ENCODE data around the gene ZNF180.
"Not testable (repeated sequence)": the region's sequence is repeated elsewhere in the genome, so short reads cannot be mapped to it uniquely, and the experiment has no call there.

Gene ZNF180

DNA sequence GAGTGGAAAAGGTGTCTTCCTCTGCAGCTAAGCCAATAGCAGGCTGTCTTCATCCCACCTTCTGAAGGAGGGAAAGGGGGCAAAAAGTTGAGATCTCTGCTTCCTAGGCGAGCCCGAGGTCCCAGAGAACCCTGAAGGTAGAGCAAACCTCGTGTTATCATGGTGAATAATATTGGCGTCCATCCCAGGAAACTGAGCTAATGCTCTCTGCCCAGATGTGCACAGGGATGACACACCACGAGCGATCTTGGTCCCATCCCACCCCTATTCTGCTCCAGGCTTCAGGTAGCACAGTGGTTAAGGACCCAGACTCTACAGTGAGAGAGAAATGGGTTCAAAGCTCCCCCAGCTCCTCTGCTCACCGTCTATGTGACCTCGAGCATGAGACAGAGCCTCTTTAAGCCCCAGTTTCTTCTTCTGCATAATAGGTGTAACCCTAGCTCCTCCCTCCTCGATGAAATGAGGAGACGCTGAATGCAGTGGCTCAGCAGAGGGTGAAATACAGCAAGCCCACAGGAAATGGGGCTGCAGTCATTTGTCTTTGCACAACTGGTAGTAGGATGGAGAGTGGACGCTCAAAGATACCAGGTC, 39.0 kb upstream of the ZNF180 start:
- TF ChIP-seq, protein P1, sequence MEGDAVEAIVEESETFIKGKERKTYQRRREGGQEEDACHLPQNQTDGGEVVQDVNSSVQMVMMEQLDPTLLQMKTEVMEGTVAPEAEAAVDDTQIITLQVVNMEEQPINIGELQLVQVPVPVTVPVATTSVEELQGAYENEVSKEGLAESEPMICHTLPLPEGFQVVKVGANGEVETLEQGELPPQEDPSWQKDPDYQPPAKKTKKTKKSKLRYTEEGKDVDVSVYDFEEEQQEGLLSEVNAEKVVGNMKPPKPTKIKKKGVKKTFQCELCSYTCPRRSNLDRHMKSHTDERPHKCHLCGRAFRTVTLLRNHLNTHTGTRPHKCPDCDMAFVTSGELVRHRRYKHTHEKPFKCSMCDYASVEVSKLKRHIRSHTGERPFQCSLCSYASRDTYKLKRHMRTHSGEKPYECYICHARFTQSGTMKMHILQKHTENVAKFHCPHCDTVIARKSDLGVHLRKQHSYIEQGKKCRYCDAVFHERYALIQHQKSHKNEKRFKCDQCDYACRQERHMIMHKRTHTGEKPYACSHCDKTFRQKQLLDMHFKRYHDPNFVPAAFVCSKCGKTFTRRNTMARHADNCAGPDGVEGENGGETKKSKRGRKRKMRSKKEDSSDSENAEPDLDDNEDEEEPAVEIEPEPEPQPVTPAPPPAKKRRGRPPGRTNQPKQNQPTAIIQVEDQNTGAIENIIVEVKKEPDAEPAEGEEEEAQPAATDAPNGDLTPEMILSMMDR (IDR thresholded peaks at IDR 0.05; ENCODE audit: borderline replicate concordance, insufficient read depth, low read depth, low read length): no peak
- H3K4me3 ChIP-seq (ENCODE audit: low read depth, low read length): no peak overlapping the region

DNA sequence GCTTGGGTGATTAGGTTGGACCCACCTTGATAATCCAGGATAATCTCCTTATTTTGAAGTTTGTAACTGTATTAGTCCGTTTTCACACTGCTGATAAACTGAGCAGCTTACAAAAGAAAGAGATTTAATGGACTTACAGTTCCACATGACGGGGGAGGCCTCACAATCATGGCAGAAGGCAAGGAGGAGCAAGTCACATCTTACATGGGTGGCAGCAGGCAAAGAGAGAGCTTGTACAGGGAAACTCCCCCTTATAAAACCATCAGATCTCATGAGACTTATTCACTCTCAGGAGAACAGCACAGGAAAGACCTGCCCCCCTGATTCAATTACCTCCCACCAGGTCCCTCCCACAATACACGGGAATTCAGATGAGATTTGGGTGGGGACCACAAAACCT, 35.0 kb upstream of the ZNF180 start:
- not testable (repeated sequence) for H3K4me3 ChIP-seq (ENCODE audit: low read depth, low read length)

DNA sequence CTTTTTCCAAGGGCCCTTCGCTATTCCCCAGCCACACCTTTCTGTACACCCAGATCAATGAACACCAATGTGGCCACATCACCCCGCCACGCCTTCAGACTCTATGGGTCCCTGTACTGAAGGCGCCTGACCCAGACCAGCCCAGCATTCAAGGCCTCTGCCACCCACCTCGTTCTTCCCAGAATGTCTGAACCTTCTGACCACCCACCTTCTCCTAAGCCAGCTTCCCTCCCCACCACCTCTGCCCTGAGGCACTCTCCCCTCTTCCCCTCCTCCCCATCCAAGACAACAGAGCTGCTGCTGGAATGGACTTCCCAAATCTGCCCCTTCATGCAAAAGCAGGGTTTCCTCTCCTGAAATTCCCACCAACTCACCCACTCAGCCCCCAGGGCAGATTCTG, 32.5 kb upstream of the ZNF180 start:
- H3K4me3 ChIP-seq (ENCODE audit: low read depth, low read length): no peak overlapping the region
- TF ChIP-seq, protein P1 (IDR thresholded peaks at IDR 0.05; ENCODE audit: borderline replicate concordance, insufficient read depth, low read depth, low read length): no peak

DNA sequence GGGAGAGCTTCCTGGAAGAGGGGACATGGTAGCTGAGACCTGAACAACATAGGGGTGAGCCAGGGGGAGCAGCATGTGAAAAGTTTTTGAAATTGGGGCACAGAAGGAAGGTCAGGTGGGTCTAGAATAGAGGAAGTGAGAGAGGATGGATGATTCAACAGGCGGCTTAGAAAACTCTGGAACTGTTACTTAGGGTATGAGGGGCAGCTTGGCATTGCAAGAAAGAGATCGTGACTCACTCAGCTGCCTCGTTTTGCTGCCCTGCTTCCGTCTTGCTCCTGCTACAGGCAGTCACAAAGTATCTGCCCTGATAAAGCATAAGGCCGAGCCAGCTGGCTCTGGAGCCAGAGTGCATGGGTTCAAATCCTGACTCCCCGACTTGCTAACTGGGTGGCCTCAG, 30.5 kb upstream of the ZNF180 start:
- H3K4me3 ChIP-seq (ENCODE audit: low read depth, low read length): no peak overlapping the region
- TF ChIP-seq, protein P1 (IDR thresholded peaks at IDR 0.05; ENCODE audit: borderline replicate concordance, insufficient read depth, low read depth, low read length): no peak

DNA sequence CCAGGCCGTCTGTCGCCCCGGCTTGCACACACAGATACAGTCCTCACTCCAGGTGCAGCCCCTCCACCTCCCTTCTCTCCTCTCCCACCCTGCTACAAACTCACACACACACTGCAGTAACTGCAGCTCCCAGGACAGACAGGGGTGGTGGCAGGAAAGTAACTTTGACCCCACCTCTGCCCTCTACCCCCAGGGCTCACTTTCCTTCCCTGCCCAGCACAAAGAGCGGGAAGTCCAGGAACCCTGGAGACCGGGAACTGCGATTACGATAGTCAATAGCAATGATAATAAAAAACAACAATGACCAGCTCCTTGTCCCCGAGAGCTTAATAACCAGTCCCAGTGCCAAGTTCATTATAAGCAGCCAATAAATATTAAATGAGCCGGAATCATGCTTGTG, 29.2 kb upstream of the ZNF180 start, which contains the start of gene CEACAM20:
CEACAM20 (minus strand) TSS at position 140 of the 400 bp plus-strand sequence. CDS start 166 bp downstream, outside the sequence.
- H3K4me3 ChIP-seq (ENCODE audit: low read depth, low read length): no peak within 1 kb of the TSS
- TF ChIP-seq, protein P1 (IDR thresholded peaks at IDR 0.05; ENCODE audit: borderline replicate concordance, insufficient read depth, low read depth, low read length): no peak

DNA sequence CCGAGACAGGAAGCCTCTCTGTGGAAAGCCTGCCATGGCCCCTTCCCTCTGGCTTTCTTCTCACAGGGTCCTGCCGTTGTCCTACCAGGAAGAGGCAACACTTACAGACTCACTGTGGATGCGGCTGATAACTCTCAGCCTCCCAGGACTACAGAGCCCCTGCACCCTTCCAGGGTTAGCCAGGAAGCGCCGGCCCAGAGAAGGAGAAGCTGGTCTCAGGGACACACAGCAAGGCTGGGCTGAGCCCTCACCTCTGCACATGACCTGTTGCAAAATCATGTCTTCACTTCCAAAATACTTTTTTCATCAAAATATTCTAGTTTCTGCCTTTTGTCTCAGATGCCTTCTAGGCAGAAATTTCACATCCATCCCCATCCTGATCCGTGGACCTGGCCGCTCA, 27.2 kb upstream of the ZNF180 start:
- H3K4me3 ChIP-seq (ENCODE audit: low read depth, low read length): no peak overlapping the region
- TF ChIP-seq, protein P1 (IDR thresholded peaks at IDR 0.05; ENCODE audit: borderline replicate concordance, insufficient read depth, low read depth, low read length): no peak

DNA sequence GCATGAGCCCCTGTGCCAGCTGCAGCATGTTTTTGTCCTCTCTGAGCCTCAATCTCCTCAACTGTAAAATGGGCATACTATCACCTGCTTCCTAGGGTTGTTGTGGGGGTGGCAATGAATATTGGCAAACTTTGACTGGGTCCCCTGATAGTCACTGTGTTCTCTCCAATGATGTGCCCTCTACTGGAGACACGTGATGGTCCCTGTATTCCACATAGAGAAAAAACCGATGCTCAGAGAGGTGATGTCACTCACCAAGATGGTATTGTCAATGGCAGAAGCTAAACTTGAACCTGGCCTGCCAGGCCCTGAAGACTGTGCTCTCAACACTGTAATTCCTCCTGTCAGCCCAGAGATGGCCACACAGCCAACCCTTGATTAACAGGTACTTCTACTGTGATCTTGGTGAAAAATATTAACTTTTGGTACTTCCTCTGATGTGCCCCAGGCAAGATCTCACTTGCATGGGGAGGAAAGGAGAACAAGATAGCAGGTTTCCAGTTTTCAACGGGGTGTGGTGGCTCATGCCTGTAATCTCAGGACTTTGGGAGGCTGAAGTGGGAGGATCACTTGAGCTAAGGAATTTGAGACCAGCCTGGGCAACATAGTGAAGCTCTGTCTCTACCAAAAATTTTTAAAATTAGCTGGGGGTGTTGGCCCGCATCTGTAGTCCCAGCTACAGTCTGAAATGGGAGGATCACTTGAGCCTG, 25.6 kb upstream of the ZNF180 start:
- TF ChIP-seq, protein P1 (IDR thresholded peaks at IDR 0.05; ENCODE audit: borderline replicate concordance, insufficient read depth, low read depth, low read length): no peak
- no peak overlapping the region for H3K4me3 ChIP-seq (ENCODE audit: low read depth, low read length)
